GM12892 (cell line): ENCODE data around the gene CCDC136.

Source experiments
- DNase-seq: peaks from one replicate; pipeline ENCODE4 v3.0.0; 2011; ENCODE audit not compliant: insufficient read length
- FAIRE-seq: peaks from 2 replicates; lab custom pipeline; 2011; peaks lifted over from hg19 to GRCh38; lab: Jason Lieb, UNC
- POLR2A ChIP-seq: IDR thresholded peaks from 2 replicates; pipeline ENCODE4 v1.6.1; 2011; ENCODE audit warnings: low read depth, low read length, control low read depth
- POLR2AphosphoS5 ChIP-seq: IDR thresholded peaks from 2 replicates; pipeline ENCODE4 v1.6.1; 2011; ENCODE audit warnings: low read depth, low read length, control low read depth
- TAF1 ChIP-seq: IDR thresholded peaks from 2 replicates; pipeline ENCODE4 v1.6.1; 2011; ENCODE audit warnings: low read depth, mild to moderate bottlenecking, control low read depth, low read length, borderline replicate concordance

Gene CCDC136

GRCh38 chr7:128763541-128763940 lies 28.2 kb upstream of the CCDC136 start:
- DNase-seq, result no peak
- FAIRE-seq, result no peak
- no peak for TF ChIP-seq TAF1
- no peak for TF ChIP-seq POLR2A
- TF ChIP-seq POLR2AphosphoS5, result no peak

GRCh38 chr7:128767475-128768110 lies 24.2 kb upstream of the CCDC136 start:
- FAIRE-seq (no peak), DNase-seq (no peak)
- TF ChIP-seq TAF1 (no peak), POLR2A (no peak), POLR2AphosphoS5 (no peak)

GRCh38 chr7:128770233-128770632 lies 21.5 kb upstream of the CCDC136 start:
- DNase-seq (no peak), FAIRE-seq (no peak)
- TF ChIP-seq TAF1 (no peak), POLR2AphosphoS5 (no peak), POLR2A (no peak)

GRCh38 chr7:128773604-128774003 lies 18.2 kb upstream of the CCDC136 start:
- DNase-seq, result no peak
- TF ChIP-seq POLR2A, result no peak
- no peak for TF ChIP-seq TAF1
- TF ChIP-seq POLR2AphosphoS5, result peak; percentile 67
- FAIRE-seq, result no peak

GRCh38 chr7:128774029-128774689 lies 17.6 kb upstream of the CCDC136 start:
- TF ChIP-seq POLR2A (no peak), POLR2AphosphoS5 (no peak), TAF1 (no peak)
- no peak for DNase-seq
- FAIRE-seq, result no peak

- no peak for DNase-seq
- TF ChIP-seq TAF1 (no peak), POLR2AphosphoS5 (peak; percentile 25; the same call in 1 of the 2 replicates), POLR2A (no peak)
- no peak for FAIRE-seq
Observed at GRCh38 chr7:128774921-128775320, 16.8 kb upstream of the CCDC136 start.

GRCh38 chr7:128775744-128776474 lies 15.9 kb upstream of the CCDC136 start, which contains the start of gene OPN1SW:
TSS of gene OPN1SW (minus strand) at chr7:128775794. CDS start at chr7:128775781, 13 bp downstream.
- no peak for TF ChIP-seq TAF1
- no peak for DNase-seq

GRCh38 chr7:128777156-128778123 lies 14.3 kb upstream of the CCDC136 start:
- FAIRE-seq, result no peak
- no peak for TF ChIP-seq POLR2AphosphoS5
- no peak for TF ChIP-seq POLR2A
- no peak for TF ChIP-seq TAF1
- no peak for DNase-seq

More at GRCh38 chr7:128775744-128776474, 15.9 kb upstream of the CCDC136 start, which contains the start of gene OPN1SW:
- FAIRE-seq, result no peak

GRCh38 chr7:128778946-128779345 lies 12.8 kb upstream of the CCDC136 start:
- no peak for TF ChIP-seq TAF1
- TF ChIP-seq POLR2A, result no peak
- TF ChIP-seq POLR2AphosphoS5, result no peak
- DNase-seq, result no peak
- no peak for FAIRE-seq

GRCh38 chr7:128781126-128781525 lies 10.6 kb upstream of the CCDC136 start:
- no peak for DNase-seq
- no peak for FAIRE-seq
- TF ChIP-seq POLR2A (no peak), POLR2AphosphoS5 (no peak), TAF1 (no peak)
